HEK293T (cell line): ENCODE results near the gene KIRREL3.

ENCODE experiments used
- BHLHE40 ChIP-seq: fragments of 450-650 bp; IDR thresholded peaks from 2 replicates; pipeline ENCODE4 v1.6.1; 2016; ENCODE audit warnings: mild to moderate bottlenecking, moderate library complexity, borderline replicate concordance
- ELF4 ChIP-seq: fragments of 450-650 bp; IDR thresholded peaks from 2 replicates; pipeline ENCODE4 v1.6.1; 2017; ENCODE audit warnings: antibody characterized with exemption
- FOXA1 ChIP-seq: fragments of 450-650 bp; IDR thresholded peaks from 2 replicates; pipeline ENCODE4 v1.6.1; 2016; ENCODE audit warnings: mild to moderate bottlenecking
- FOXK2 ChIP-seq: fragments of 450-650 bp; IDR thresholded peaks from 2 replicates; pipeline ENCODE4 v1.6.1; 2016; ENCODE audit warnings: mild to moderate bottlenecking
- FOXM1 ChIP-seq: fragments of 450-650 bp; IDR thresholded peaks from 2 replicates; pipeline ENCODE4 v1.6.1; 2017; ENCODE audit warnings: mild to moderate bottlenecking, borderline replicate concordance
- SP1 ChIP-seq: fragments of 450-650 bp; IDR thresholded peaks from 2 replicates; pipeline ENCODE4 v1.6.1; 2017
- SUZ12 ChIP-seq: fragments of 450-650 bp; IDR thresholded peaks from 2 replicates; pipeline ENCODE4 v1.6.1; 2016; ENCODE audit warnings: mild to moderate bottlenecking
- TARDBP ChIP-seq: fragments of 450-650 bp; IDR thresholded peaks from 2 replicates; pipeline ENCODE4 v1.6.1; 2016

DNA sequence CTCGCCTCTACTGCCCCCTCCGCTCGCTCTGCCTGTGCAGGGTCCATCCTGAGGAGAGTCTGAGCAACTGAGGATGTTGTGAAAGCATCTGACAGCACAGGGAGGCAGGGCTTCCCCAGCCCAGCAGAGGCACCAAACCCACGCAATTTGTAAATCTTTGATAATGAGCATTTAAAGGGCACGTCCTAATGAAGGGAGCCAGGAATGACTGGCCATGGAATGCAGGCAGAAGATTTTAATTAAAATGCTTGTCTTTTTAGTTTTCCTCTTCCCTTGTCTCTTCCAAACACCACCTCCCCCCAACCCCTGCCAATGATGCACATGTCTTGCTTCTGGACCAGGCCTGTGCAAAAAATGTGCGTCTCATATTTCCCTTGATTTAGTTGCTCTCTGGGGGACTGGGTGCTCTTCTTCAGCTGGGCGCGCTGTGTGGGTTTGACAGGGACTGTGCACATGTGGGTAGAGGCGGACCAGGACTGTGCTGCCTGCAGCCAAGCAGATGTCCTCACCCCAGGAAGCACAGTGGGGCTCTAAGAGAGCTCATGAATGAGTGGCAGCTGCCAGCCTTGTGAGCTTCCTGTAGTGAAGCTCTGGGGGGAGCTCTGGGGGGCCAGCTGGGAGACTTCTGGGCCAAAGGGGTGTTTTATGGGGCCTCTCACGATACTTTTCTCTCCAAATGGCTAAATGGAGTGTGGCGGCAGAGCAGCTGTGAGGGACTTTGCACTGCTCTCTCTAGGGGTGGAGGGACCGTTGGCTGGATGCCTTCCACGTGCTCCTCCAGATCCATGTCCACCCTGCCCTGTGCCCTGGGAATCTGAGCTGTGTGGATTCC, 371.6 kb downstream of the KIRREL3 start:
- TF ChIP-seq ELF4: no peak
- no peak for TF ChIP-seq FOXM1
- no peak for TF ChIP-seq SUZ12
- no peak for TF ChIP-seq FOXA1
- TF ChIP-seq SP1: no peak
- no peak for TF ChIP-seq BHLHE40
- no peak for TF ChIP-seq TARDBP
- no peak for TF ChIP-seq FOXK2
